Hematopoietic multipotent progenitor cell (in vitro differentiated cells): ENCODE results near the gene GRAMD1B. TPM values are rescaled to one million over a fixed set of nuclear protein-coding genes. Genes with fewer than 3 reads are reported as not detected.

Source experiments
- DNase-seq, 3 donors: peaks; one replicate each; pipeline ENCODE4 v3.0.0-alpha.2; 2011 to 2015; ENCODE audit warnings: low read depth in 2 of 3, low spot score in 2 of 3
- total RNA-seq: library from RNA; depleted of rRNA; stranded (reverse); fragments of >200 nt; gene quantifications from one replicate; pipeline ENCODE4 v1.2.3, GENCODE V29; 2012

The GRAMD1B gene
- total RNA-seq, 1 donor, result 18.9 TPM

DNA sequence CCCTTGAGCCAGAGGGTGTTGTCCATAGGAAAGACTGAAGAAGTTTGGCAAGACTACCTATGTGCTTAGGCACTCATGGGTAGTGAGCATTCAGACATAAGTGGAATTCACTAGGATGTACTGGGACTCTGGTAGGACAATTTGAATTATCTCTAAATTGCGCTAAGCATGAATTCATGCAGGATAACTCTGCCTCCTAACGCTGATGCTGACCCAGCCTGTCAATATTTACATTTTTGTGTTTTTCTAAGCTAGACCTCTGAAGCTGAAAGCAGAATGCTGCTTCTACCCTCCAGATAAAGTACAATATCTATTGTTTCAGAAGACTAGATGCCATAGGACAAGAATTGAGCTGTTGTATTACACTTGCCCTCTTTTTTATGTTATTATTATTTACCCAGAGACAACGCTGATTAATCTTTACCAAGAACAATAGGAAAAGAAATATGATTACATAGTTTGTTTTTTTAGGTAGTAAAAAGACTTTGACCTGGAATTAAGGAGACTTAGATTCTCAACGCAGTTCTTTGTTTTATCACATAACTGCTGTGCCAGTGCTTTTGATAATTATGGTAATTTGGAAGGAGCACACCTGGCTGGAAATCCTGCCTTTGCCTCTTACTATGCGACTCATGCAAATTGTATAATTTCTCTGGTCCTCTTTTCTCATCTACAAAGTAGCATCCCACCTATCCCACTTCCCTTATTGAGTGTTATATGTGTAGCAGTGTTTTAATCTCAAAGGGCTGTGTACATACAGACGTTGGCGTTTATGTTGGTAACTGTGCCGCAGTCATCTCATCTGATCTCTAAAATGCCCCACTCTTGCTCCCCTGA, 21.2 kb upstream of the GRAMD1B start:
- no peak for DNase-seq

DNA sequence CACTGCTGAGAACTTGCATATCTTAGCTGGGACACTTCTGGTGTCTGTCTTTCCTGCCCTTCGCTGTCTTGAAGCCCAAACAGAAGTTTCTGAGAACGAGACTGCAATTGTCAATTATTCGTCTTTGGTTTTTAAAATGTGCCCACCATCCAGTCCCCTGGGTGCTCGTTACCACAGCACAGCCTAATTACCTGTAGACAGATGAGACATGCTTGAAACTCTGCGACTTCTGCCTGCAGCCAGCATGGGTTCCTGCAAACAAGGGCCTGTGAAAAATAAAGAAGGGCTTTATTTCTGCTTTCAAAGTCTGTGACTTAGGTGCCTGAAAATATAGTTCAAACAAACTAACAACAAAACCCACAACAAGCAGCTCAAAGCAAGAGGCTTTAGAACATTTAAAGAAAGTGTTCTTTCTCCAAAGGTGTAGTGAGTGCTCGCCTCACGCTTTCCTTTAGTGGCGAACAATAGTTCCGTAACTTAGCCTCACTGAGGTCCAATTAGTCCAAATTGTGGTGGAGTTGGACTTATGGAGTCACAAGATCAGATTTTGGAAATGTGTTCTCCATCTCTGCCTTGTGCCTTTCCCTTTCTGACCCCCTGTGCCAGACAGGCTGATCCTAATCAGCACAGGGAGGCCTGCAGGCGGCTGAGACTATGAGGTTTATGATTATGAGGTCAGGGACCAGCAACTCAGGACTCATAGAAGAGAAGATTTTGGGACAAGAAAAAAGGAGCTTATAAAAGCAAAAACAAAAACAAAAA, 20.4 kb upstream of the GRAMD1B start:
- DNase-seq, result no peak

- DNase-seq, result no peak
Measured at GRCh38 chr11:123410218-123410549, 19.9 kb upstream of the GRAMD1B start.

DNA sequence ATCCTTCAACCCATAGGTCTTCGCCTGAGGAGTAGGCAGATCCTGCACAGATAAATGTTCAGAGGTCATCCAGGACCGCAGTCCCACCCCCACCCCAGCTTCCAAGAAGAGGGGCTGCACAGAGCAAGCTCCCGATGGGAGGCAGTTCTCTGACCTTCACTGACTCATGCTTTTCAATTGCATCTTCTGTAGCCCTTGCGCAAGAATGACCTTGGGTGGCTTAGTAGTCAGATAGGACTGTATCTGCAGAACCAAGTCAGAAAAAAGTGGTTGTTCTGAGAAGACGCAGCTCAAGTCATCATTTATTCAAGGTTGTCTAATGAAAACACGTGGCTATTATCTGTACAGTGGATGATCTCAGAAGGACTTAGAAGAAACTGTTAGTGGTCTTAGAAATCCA, 16.4 kb upstream of the GRAMD1B start:
- no peak for DNase-seq

GRCh38 chr11:123416566-123416965, 13.5 kb upstream of the GRAMD1B start:
- DNase-seq, result no peak

DNA sequence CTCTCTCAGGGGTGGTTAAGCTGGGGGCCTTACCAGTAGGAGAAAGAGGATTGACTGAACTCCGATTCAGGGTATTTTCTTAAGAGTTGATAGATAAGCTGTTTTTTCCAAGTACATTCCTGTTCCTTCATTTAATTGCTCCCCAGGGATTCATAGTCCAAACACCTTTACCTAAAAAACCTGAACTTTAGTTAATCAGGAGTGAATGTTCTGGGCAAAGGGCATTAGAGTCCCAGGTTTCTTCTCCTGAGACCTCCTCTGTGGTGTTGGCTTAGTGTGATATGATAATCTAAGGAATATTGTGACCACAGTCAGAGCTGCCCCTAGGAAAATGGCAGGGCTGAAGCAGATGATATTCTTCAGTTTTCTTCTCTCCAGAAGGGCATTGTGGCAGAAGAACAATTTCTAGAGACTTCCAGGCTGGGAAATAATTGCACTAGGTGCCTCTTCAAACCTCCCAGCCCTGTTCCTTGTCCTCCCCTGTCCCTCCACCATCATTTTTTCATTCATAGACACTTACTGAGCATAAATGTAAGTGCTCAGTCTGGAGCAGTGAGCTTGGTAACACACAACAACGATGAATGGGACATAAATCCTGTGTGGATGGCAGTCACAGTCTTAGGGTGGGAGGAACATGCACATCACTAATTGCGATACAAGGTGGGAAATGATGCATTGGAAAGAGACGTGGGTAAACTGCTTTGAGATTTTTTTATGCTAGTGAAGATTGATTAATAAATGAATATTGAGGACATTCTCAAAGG, 11.5 kb upstream of the GRAMD1B start:
- DNase-seq, result no peak

GRCh38 chr11:123419731-123420452, 10.2 kb upstream of the GRAMD1B start:
- no peak for DNase-seq

DNA sequence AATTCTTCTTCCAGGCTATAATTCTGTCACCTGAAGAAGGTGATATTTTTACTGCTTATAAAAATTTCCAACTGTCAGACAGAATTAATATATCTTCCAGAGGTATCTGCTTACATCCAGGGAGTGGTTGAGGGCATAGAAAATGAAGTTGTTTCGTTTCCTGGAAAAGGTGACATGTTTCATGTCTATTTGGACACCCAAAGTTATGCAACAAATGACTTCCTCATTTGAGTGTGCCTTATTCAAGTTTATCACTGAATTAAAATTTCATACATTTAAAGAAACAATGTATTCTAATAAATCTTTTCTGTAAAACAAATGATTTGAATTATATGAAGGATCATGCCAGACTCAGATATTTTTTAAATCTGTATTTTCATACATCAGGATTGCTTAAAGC, 8.5 kb upstream of the GRAMD1B start:
- DNase-seq, result peak in 1 of 3 donors; percentile 52

GRCh38 chr11:123425367-123425766, 4.7 kb upstream of the GRAMD1B start:
- DNase-seq, result no peak

DNA sequence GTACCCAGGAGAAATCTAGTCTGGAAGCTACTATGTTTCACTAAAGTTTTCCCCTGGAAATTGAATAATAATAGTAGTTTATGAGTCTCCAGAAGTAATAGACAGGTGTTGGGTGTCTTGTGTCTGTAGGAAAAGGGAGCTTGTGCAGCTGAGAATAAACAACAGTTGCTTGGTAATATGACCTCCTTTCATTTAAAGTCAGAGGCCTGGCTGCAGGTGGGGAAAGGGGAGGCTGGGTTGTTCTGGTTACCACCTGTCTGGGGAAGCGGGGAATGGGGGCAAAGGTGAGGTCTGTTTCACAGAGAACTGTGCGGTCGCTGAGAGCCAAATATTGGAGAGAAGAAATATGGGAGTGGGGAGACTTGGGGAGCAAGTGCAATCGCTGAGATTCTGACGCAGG, 3.3 kb upstream of the GRAMD1B start:
- no peak for DNase-seq

DNA sequence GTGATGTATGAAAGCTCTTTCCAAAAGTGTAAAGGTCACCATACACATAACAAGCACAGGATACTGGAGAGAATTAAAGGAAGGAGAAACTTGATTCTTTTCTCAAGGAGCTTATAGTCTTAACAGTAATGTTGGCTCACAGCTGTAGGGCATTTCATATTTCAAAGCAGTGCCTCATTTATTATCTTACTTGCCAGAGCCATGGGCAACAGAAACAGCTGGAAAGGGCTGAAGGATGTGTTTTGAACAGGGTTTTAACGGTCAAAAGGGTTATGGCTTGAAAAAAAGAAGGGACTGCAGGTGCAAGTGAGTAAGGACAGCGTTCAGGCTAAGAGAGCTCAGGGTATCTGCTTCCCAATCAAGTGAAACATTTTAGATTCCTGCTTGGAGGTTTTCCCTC, 2.7 kb upstream of the GRAMD1B start:
- no peak for DNase-seq

GRCh38 chr11:123428116-123428715, 1.9 kb upstream of the GRAMD1B start:
- DNase-seq, result no peak

DNA sequence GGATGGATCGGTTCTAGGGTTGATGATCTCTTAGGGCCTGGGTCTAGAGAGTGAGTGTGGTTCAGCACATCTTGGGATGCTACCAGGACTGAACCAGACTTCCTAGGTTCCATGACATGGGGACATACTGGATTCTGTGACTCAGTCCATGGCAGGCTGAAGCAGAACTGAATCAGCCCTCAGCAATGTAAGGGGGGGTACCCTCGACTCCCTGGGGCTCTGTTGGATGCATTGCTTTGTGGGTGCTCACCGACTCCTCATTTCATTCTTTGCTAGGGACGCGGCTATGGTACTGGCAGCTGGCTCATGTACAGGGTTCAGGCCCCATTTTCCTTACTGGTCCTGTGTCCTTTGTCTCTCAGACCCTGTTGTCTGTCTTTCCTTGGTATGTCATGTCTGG, 733 bp upstream of the GRAMD1B start:
- no peak for DNase-seq

- peak; percentile 31 to 82 (median 72) for DNase-seq
Measured at GRCh38 chr11:123430721-123431497, 840 bp downstream of the GRAMD1B start.

- no peak for DNase-seq
Measured at GRCh38 chr11:123431619-123432018, 1.6 kb downstream of the GRAMD1B start.

DNA sequence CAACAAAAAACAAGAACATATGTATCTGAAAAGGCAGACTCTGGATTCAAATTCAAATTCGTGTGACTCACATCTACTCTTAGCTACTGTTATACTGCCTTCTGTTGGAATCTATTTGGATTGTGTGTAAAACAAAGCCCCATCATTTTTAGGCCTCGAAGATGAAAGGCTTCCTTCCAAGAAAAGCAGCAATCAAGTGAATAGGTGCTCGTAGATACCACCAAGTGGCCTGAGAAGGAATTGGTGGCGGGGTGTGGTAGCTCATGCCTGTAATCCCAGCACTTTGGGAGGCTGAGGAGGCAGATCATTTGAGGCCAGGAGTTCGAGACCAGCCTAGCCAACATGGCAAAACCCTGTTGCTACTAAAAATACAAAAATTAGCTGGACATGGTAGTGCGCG, 4.2 kb downstream of the GRAMD1B start:
- peak in 2 of 3 donors; percentile 18 to 50 for DNase-seq

DNA sequence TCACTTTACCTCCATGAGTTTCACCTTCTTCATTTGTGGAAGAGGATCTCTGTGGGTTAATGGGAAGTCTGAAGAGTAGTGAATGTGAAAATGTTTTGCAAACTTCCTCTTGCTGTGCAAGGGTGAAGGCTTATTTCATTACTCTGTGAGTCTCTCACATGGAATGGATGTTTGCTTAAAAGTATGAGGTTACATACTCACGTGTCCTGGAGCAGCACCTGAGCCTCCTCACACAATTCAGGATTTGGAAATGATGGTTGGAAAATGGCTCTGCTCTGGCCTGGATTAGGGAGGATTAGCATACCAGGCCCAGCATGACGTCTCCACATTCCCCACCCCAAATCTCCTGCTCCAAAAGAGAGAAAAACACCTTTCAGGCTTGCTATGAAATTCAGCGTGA, 4.8 kb downstream of the GRAMD1B start:
- no peak for DNase-seq

DNA sequence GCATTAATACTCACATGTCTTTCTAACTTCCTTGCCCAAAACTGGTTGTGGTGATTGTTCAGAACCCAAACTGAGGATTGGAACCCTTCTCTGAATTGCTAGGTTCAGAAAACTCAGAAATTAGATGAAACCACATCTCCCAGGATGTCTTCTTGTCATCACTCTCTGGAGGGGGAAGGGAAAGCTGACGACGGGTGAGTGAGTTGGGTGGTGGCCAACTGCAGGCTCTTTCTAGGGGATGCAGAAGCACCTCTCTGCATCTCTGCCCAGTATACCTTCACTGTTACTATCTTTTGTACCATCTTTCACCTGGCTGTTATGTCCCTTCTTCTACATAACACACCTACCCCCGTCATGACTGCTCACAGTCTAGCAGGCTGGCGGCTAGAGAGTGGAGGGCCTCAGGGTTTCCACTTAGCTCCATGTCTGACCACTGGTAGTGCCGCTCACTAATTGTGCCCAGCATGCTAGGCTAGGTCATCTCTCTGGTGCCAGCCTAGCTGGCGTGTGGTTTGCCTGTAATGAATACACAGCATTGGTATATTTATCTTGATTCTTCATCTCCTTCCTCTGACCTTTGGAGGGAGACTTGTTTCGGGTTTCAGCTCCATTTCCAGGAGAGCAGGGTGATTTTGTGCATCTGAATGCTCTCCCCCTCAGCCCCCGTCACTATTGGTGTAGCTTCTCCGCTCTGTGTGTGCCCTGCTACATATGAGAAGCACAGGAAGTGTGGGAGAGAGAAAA, 7.3 kb downstream of the GRAMD1B start:
- no peak for DNase-seq

GRCh38 chr11:123438131-123438627, 8.1 kb downstream of the GRAMD1B start:
- DNase-seq, result no peak
